NCI-H524 (cell line): ENCODE results near the gene CD4.

Source experiments
- DNase-seq, 2 experiments: peaks; one replicate each; lab custom pipeline; 2025; lab: John Stamatoyannopoulos, UW

The CD4 gene

DNA sequence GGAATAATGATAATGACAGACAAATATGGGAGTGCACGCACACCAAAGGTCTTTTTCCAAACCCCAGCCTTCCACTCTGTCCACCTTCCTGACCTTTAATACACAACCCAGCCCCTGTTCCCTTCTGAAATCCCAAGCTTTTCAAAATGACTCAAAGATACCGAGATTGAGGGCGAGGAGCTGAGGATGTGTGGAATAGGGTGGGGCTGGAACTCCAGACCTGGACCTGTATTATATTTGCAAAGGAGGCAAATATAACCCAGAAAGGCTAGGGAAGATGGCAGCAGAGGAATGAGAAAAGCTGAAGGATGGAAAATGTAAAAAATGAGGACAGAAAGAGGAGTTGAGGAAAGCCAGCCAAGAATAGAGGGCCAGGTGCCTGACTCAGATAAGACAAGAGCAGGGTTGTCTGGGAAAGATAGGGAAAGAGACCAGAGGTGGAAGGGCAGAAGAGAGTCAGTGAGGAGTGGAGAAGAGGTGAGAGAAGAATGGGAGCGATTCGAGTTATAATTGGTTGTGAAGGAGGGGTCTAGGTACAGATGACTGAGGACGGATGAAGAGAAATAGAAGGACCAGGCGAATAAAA, 24.2 kb upstream of the CD4 start:
- peak; percentile 31 to 47 for DNase-seq

DNA sequence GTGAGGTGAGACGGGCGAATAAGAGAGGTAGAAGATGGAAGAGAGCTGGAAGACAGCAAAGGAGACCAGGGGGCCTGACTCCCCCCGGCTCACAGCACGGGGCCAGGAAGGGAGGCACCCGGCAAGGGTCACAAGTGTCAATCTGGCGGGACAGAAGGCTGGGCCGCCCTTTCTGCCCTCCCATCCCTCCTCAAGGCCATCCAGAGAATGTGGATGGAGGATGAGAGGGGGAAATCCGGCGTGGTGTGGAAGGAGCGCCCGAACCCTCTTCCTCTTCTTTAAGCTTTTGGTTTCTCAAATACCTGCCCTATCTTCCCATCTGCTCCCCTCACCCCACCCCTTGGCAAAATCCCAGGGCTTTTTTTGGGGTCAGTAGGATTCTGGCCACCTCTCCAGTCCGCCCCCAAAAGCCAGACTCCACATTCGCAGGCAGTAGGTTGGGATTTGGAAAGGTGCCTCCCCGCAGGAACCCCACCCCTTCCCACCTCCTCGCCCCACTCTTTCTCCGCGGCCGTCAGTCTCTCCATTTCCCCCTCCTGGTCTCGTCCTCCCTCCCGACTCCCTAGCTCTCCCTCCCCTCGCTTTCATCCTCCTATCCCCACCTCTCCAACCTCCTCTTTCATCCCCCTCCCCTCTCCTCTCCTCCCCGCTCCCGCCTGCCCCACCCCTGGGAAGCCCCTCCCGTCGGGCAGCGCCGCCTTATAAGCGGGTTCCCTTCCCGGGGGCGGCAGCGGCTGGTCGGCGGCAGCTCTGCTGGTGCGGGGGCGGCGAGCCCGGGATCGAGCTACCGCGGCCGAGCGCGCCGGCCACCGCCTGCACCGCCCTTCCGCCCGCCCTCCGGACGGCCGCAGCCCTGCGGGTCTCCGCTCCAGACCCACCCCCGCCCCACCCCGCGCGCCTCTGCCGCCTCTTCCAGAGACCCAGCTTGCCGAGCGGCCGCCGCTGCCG, 23.4 kb upstream of the CD4 start, which contains the start of gene PTMS:
Gene PTMS (plus strand): TSS at position 730 of the 948 bp plus-strand sequence. CDS start 343 bp downstream, outside the sequence.
- DNase-seq: peak; percentile 94 to 95

DNA sequence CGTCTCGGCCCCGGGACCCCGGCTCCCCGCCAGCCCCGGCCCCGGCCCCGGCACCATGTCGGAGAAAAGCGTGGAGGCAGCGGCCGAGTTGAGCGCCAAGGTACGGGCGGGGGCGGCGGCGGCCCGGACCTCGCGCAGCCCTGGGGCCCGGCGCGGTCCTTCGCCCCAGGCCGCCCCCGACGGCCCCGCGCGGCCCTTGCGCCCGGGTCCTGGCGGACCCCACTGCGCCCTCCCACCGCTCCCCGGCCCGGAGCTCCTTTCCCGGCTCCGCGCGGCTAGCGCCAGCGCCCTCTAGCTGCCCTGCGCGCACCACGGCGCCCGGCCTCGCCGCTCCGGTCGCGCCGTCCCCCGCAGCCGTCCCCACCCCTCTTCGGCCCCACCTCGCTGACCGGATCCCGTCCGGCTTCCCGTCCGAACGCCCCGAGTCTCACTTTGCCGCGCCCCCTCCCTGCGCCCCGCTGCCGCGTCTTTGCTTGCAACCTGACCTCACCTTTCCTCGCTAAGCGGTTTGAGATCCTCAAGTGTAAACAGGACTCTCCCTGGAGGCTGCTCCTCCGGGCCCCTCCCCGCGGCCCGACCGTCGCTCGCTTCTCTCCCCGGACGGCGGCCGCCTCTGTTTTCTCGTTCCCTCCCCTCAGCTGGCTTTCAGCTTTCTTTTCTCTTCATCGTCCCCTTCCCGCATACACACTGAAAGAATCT, 22.5 kb upstream of the CD4 start:
- DNase-seq: peak; percentile 5 to 44

DNA sequence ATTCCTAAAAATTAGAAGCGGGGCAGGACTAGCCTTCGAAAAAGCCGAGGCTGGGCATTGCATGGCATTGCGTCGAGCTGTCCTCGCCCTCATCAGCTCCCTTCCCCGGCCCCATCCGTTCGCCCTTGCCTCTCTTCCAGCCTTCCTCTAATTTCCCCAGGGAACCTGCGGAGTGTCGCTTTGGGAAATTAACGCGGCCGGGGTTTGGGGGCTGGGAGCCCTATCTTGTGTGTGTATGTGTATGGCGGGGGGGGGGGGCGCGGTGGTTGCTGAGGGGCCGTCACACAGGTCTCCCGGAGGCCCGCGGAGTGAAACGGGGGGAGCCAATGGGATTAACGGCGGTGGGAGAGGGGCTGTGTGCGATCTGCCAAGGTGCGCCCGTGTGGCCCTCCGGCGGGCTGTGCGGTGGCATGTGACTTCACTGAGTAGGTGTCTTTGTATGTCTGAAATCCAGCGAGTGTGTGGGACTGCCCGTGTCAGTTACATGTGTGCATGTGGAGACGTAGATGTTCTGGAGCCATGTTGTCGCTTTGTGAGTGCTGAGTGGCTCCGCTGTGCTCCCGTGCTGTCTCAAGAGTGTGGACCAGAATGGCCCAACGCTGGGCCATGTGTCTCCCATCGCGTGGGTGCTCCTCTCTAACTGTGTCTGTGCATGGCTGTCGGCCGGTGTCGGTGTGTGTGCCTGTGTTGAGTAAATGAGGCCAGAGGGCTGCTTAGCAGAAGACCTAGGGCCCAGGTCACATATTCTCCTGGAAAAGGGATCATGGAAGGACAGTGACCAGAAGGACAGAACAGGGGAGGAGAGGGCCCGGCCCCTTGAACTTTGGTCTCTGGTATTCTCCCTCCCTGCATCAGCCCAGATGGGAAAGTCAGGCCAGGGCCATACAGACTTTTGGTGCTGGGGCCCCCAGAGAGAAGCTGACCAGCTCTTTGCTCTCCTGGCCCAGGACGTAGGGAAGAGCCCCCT, 21.7 kb upstream of the CD4 start:
- peak; percentile 2 to 43 for DNase-seq

DNA sequence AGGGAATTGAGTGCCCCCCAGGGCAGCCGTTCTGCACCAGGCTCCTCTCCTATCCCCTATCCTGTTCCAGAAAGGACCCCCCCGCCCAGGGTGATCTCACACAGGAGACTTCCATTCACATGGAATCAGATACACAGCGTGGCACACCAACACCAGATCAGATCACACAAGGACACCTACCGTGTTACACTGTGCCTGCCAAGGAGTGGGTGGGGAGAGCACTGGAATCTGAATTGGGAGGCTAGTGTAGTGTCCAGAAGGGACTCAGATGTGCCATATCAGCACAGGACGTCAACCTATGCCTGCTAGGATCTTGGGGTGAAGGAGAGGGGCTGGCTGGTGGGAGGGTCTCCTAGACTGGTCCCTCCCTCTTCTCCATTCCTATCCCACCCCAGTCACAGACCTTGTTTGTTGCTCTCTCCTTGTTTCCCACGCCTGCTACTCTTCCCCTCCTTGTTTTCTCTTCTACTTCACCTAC, 20.9 kb upstream of the CD4 start:
- DNase-seq: peak in 1 of 2 experiments; percentile 72

DNA sequence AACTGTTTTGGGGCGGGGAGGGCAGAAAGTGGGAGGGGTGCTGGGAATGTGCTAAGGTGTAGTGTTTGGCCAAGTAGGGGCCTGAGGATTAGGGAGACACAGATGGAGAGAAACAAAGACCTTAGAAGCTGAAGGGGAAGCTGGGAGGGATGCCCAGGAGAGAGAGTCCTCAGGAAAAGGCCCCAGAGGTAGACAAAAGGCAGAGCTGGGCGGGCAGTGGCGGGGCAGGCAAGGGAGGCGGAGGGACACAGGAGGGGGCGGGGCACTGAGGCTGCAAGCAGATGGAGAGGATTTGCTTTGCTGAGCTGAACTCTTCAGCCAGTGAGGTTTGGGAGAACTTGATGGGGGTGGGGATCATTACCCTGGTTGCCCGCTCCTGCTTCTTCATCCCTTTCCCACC, 20.3 kb upstream of the CD4 start:
- peak; percentile 90 to 91 for DNase-seq

DNA sequence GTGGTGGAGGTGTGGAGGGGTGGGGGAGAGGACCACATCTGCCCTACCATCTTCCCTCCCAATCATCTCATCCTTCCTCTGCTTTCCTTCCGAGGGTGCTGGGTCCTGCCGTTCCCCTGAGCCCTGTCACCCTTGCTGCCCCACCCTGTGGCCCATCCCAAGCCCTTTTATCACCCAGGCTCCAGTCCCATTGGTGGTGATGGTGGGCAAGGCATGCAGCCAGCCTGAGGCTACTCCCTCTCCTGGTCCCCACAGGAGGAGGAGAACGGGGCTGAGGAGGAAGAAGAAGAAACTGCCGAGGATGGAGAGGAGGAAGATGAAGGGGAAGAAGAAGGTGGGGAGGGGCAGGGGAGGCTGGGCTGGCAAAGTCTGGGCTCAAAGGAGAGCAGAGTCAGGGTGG, 19.7 kb upstream of the CD4 start:
- no peak for DNase-seq

DNA sequence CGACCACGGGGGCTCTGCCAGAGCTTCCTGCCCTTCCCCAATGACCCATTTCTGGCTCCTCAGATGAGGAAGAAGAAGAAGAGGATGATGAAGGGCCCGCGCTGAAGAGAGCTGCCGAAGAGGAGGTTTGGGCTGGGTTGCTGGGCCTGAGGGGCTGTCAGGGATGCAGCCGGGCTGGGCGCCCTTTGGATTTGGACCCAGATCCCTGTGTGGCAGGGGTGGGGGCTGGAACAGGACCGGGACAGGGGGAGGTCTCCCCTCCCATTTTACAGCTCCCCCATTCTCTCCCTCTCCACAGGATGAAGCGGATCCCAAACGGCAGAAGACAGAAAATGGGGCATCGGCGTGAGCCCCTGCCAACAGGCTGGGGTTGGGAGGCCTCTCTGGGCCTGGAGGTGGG, 19.2 kb upstream of the CD4 start:
- DNase-seq: no peak

DNA sequence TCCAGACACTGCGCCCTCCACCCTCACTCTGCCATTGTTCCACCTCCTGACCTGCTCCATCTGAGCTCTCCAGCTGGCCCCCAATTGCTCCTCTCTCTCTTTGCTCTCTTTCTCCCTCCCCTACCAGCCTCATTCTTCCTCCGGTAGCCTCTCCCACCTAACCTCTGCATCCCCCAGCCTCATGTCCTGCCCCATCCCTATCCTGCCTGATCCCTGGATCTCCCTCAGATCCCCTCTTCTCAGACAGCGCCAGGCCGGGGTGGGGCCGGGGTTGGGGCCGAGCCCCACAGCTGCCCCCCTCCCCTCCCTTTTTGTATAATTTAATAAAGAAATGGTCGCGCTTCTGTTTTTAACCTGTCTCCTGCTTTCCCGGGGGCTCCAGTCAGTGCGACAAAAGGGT, 18.7 kb upstream of the CD4 start:
- DNase-seq: no peak

DNA sequence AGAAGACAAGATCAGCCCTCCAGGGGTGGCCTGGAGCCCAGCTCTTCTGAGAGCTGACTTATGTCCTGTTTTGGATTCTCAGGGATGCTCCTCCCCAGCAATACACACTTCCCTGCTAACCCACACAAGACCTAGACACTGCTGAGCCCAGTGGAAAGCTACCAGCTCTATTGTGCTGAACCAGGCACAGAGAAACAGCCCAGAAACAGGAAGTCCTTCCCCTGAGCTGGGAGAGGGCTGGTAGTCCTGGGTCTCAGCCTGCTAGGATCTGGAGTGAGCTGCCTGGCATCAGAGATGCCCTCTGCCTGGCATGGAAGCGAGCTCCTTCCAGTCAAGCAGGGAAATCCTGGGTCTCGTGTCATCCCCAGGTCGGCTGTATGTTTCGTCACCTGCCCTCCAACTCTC, 18.2 kb upstream of the CD4 start:
- no peak for DNase-seq

DNA sequence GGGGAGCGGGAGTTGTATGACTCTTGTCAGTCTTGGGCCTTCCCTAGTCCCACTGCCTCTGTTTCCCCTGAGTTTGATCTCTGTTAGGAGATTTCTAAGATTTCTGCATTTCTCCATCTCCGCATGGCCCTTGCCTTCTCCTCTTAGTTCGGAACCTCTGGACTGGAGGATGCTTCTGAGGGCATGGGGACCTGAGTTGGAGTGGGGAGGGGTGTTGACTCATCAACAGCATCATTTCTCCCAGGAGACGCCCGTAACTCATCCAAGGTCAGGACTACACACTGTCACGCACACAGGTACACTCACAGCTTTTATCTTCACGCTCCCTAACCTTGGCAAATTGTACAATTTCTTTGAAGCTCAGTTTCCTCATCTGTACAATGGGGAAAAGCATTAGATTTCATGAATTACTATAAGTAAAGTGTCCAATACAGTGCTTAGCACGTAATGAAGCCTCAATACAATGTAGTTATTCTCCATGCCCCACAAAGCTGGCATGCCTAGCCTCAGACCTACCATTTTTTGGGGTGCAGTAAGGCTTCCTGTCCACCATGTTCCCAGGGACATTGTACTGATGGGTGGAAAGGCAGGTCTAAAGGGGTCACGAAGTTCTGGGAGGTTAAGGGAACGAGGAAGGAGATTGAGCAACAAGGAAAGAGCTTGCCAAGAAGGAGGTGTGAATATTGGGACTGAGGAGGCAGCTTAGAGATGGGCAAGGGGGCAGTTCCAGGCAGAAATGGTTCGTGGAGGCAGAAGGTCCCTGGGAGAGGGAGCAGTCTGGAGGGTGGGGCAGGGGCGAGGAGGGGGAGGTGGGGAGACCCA, 17.6 kb upstream of the CD4 start:
- DNase-seq: no peak

DNA sequence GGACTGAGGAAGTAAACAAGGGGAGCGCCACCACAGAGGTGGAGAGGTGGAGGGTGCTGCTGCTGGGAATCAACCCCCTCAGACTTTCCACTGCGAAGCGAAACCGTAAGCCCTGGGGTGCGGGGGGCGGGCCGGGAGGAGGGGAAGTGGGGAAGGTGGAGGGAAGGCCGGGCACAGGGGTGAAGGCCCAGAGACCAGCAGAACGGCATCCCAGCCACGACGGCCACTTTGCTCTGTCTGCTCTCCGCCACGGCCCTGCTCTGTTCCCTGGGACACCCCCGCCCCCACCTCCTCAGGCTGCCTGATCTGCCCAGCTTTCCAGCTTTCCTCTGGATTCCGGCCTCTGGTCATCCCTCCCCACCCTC, 17.0 kb upstream of the CD4 start, which contains the start of gene LAG3:
Gene LAG3 (plus strand): TSS at position 190 of the 365 bp plus-strand sequence. CDS start 333 bp downstream, outside the sequence.
- DNase-seq: no peak

DNA sequence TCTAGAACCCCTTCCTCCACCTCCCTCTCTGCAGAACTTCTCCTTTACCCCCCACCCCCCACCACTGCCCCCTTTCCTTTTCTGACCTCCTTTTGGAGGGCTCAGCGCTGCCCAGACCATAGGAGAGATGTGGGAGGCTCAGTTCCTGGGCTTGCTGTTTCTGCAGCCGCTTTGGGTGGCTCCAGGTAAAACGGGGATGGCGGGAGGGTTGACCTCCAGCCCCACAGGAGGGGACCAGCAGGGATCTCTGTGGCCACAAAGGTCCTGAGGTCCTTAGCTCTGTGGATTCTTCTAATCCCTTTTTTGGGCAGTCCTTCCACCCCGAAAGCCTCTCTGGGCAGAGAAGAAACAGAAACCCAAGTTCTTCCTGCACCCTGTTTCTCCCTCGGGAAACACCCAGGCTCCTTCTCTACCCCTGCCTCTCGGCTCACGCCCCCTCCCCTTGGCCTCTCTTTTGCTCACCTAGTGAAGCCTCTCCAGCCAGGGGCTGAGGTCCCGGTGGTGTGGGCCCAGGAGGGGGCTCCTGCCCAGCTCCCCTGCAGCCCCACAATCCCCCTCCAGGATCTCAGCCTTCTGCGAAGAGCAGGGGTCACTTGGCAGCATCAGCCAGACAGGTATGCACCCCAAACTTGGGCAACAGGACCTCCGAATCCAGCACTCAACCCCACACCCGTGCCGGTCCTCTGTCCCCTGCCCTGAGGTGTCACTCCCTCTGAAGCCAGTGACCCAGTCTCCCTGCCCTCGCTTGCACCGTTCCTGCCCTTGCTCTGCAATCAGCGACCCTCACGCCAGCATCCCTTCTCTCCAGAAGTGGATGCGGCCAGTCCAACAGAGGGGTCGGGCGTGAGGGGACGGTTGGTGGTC, 16.4 kb upstream of the CD4 start:
- no peak for DNase-seq

DNA sequence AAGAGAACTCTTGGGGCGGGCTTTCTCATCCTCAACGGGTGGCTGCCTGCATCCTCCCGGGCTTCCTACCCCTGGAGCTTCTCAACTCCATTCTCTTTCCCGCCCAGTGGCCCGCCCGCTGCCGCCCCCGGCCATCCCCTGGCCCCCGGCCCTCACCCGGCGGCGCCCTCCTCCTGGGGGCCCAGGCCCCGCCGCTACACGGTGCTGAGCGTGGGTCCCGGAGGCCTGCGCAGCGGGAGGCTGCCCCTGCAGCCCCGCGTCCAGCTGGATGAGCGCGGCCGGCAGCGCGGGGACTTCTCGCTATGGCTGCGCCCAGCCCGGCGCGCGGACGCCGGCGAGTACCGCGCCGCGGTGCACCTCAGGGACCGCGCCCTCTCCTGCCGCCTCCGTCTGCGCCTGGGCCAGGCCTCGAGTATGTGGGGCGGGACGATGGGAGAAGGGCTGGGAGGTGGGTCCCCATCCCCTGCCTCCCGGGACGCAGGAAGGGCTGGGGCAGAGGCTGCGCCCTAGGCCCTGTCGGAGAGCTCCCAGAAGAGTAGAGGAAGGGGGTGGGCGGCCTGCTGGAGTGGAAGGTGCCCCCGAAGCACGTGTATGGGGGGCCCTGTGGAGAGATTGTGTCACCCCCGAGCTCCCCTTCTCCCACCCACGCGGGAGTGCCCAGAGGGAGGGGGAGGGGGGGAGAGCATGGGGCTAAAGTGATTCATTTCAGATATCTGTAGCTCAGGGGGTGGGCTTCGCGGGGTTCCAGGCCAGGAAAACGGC, 15.6 kb upstream of the CD4 start:
- DNase-seq: no peak

DNA sequence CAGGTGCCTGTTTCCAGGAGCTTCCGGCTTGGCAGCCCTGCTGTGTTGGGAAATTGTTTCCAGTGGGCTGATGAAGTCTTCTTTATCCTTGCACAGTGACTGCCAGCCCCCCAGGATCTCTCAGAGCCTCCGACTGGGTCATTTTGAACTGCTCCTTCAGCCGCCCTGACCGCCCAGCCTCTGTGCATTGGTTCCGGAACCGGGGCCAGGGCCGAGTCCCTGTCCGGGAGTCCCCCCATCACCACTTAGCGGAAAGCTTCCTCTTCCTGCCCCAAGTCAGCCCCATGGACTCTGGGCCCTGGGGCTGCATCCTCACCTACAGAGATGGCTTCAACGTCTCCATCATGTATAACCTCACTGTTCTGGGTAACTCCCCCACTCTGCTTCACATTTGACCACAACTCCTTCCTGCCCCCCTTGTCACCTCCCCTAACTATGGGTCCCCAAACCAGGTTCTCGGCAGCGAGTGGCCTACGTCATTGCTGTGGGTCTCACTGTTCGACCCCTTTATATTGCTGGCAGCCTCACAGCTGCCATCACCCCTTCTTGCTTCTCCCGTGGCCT, 14.7 kb upstream of the CD4 start:
- DNase-seq: no peak

DNA sequence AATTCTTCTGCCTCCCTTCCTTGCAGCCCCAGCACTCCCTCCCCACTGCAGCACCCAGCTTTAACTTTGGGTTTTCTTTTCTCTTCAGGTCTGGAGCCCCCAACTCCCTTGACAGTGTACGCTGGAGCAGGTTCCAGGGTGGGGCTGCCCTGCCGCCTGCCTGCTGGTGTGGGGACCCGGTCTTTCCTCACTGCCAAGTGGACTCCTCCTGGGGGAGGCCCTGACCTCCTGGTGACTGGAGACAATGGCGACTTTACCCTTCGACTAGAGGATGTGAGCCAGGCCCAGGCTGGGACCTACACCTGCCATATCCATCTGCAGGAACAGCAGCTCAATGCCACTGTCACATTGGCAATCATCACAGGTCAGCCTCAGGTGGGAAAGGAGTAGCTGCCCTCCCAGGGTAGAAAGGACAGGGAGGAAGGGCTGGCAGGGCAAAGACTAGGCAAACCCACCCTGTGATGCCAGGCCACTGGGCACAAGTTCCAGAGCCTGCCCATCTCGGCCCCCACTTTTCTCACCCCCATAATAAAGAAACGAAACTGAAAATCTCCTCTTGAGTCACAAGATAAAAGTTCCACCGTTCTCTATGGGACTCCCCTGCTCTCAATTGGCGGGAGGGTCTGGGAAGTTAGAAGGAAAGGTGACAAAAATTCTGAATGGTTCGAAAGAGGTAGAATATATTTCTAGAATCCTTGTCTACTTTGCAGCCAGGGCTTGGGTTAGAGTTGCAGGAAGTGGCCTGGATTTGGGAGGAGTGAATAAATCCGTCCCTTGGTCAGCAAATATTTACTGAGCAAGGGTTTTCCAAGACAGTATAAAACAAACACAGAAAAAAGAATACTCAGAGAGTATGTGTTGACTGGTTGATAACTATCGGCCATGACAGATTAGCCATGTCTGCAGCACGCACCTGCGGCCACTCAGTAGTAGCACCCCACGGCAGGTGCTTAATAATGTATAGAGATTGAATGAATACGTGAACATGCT, 13.8 kb upstream of the CD4 start:
- no peak for DNase-seq

DNA sequence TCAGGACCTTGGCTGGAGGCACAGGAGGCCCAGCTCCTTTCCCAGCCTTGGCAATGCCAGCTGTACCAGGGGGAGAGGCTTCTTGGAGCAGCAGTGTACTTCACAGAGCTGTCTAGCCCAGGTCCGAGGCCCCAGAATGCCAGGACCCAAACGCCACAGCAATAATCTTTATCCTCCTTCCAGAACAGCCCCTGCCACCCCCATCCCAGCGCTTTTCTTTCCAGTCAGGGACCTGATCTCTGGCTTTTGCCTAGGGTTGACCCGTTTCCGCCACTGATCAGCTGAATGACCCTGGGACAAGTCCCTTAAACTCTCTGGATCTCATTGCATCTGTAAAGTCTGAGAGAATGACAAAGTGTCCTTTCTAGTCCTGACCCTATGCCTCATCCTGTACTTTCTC, 11.9 kb upstream of the CD4 start:
- DNase-seq: no peak
